ENCODE measurements around the gene VSIG8. TPM values are rescaled to one million over a fixed set of nuclear protein-coding genes. Genes with fewer than 3 reads are reported as not detected.

VSIG8 gene
- total and polyA plus RNA-seq, 9 of the 15 experiments (the other 6 are each of a cell fraction or from before 2014, with no cell fraction given): not detected

DNA sequence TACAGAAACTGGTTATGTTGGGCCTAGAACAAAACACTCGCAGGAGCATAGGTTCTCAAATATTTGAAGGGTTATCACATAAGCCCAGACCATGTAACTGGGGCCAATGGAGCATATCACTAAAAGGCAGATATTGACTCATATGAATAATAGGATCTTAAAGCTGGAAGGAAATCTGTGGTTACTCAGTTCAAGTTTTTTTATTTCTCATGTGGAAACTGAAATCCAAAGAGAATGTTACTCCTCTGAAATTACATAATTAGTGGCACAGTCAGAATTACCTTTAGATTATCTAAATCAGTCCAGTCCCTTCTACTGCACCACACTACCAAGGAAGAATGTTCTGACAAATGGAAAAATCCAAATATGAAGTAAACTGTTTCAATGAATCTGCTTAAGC lies 23.7 kb downstream of the VSIG8 start (continued):
- TF ChIP-seq PPARD (CRISPR knock-in tag; IDR thresholded peaks at IDR 0.05) (no peak), BRCA1 (IDR thresholded peaks at IDR 0.05) (no peak), BRCA1 (CRISPR knock-in tag; IDR thresholded peaks at IDR 0.05) (no peak), ESRRB (CRISPR knock-in tag; IDR thresholded peaks at IDR 0.05; ENCODE audit: borderline replicate concordance) (no peak), RFX7 (CRISPR knock-in tag; IDR thresholded peaks at IDR 0.05) (no peak), TEAD4 (IDR thresholded peaks at IDR 0.05; ENCODE audit: low read length) (peak; percentile 49; the same call in 1 of the 2 replicates), TEAD4 (CRISPR knock-in tag; IDR thresholded peaks at IDR 0.05; ENCODE audit: borderline replicate concordance) (no peak), CBFA2T3 (IDR thresholded peaks at IDR 0.05) (peak; percentile 71), CXXC5 (CRISPR knock-in tag; IDR thresholded peaks at IDR 0.05) (no peak), KLF13 (tag; IDR thresholded peaks at IDR 0.05; ENCODE audit: borderline replicate concordance, low read depth) (no peak), ID3 (CRISPR knock-in tag; IDR thresholded peaks at IDR 0.05) (no peak), ID3 (tag; IDR thresholded peaks at IDR 0.05) (no peak), SETDB1 (IDR thresholded peaks at IDR 0.05; ENCODE audit: low read length) (no peak), SREBF2 (CRISPR knock-in tag; IDR thresholded peaks at IDR 0.05) (no peak), NCOR1 (IDR thresholded peaks at IDR 0.05) (peak; percentile 20; the same call in 1 of the 2 replicates), ZNF583 (CRISPR knock-in tag; IDR thresholded peaks at IDR 0.05) (no peak)
- TF ChIP-seq, protein P1, sequence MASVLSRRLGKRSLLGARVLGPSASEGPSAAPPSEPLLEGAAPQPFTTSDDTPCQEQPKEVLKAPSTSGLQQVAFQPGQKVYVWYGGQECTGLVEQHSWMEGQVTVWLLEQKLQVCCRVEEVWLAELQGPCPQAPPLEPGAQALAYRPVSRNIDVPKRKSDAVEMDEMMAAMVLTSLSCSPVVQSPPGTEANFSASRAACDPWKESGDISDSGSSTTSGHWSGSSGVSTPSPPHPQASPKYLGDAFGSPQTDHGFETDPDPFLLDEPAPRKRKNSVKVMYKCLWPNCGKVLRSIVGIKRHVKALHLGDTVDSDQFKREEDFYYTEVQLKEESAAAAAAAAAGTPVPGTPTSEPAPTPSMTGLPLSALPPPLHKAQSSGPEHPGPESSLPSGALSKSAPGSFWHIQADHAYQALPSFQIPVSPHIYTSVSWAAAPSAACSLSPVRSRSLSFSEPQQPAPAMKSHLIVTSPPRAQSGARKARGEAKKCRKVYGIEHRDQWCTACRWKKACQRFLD (CRISPR knock-in tag; IDR thresholded peaks at IDR 0.05): no peak

Data from K562 (cell line).